HG02884 (cell line): ENCODE results near the gene ZWILCH.
A peak's percentile ranks its signal among the peaks of the same experiment; 100 is the strongest.
"Not testable (repeated sequence)": the region's sequence is repeated elsewhere in the genome, so short reads cannot be mapped to it uniquely, and the experiment has no call there.

Experiments
- ATAC-seq: cut with Tn5 transposase; IDR thresholded peaks from one replicate; pipeline ENCODE4 v1.9.1; 2021; ENCODE audit warnings: mild to moderate bottlenecking, moderate library complexity; ENCODE audit not compliant: unreplicated experiment

ZWILCH gene

GRCh38 chr15:66504563-66505429, at the start of gene ZWILCH, which contains the start of gene RPL4:
Gene ZWILCH, plus strand, starts transcription at chr15:66505326. Its CDS starts 13 bp downstream, at chr15:66505339.
Gene RPL4, minus strand, starts transcription at chr15:66504855. Its CDS starts 65 bp downstream, at chr15:66504790.
- ATAC-seq, result peak; percentile 64

GRCh38 chr15:66456211-66456610, 48.9 kb upstream of the ZWILCH start:
- no peak for ATAC-seq

GRCh38 chr15:66459818-66460615, 45.1 kb upstream of the ZWILCH start:
- no peak for ATAC-seq

- not testable (repeated sequence) for ATAC-seq
These were observed 43.8 kb upstream of the ZWILCH start for GRCh38 chr15:66461294-66461693.

- no peak for ATAC-seq
These were observed 43.2 kb upstream of the ZWILCH start for GRCh38 chr15:66461917-66462316.

- ATAC-seq, result no peak
These were observed 42.5 kb upstream of the ZWILCH start for GRCh38 chr15:66462627-66463026.

GRCh38 chr15:66465294-66465693, 39.8 kb upstream of the ZWILCH start:
- not testable (repeated sequence) for ATAC-seq

GRCh38 chr15:66467162-66468040, 37.7 kb upstream of the ZWILCH start:
- ATAC-seq, result not testable (repeated sequence)

- not testable (repeated sequence) for ATAC-seq
These were observed 34.3 kb upstream of the ZWILCH start for GRCh38 chr15:66470825-66471224.

GRCh38 chr15:66472176-66472999, 32.7 kb upstream of the ZWILCH start:
- ATAC-seq, result peak; percentile 69

- ATAC-seq, result no peak
These were observed 31.0 kb upstream of the ZWILCH start for GRCh38 chr15:66474135-66474534.

- ATAC-seq, result no peak
These were observed 30.2 kb upstream of the ZWILCH start for GRCh38 chr15:66474963-66475362.

- ATAC-seq, result no peak
These were observed 28.6 kb upstream of the ZWILCH start for GRCh38 chr15:66476535-66476934.

- ATAC-seq, result no peak
These were observed 28.1 kb upstream of the ZWILCH start for GRCh38 chr15:66477011-66477410.

- no peak for ATAC-seq
These were observed 24.9 kb upstream of the ZWILCH start for GRCh38 chr15:66480267-66480666.

GRCh38 chr15:66481107-66481856, 23.8 kb upstream of the ZWILCH start:
- no peak for ATAC-seq

GRCh38 chr15:66482539-66482938, 22.6 kb upstream of the ZWILCH start:
- no peak for ATAC-seq

- no peak for ATAC-seq
These were observed 22.0 kb upstream of the ZWILCH start for GRCh38 chr15:66483131-66483566.

GRCh38 chr15:66484539-66485112, 20.5 kb upstream of the ZWILCH start:
- no peak for ATAC-seq
